D721Med (cell line): Measurements from ENCODE around the gene PHKA2.

ENCODE experiments used
- DNase-seq: peaks from one replicate; pipeline ENCODE4 v3.0.0; 2011; ENCODE audit warnings: low spot score; ENCODE audit not compliant: insufficient read length
- FAIRE-seq: peaks from 2 replicates; lab custom pipeline; 2011; peaks lifted over from hg19 to GRCh38; lab: Jason Lieb, UNC
- CTCF ChIP-seq: IDR thresholded peaks from 2 replicates; pipeline ENCODE4 v1.5.1; 2012; ENCODE audit warnings: mild to moderate bottlenecking, control low read depth; ENCODE audit not compliant: insufficient read depth; ENCODE audit errors: missing control alignments

PHKA2 gene

DNA sequence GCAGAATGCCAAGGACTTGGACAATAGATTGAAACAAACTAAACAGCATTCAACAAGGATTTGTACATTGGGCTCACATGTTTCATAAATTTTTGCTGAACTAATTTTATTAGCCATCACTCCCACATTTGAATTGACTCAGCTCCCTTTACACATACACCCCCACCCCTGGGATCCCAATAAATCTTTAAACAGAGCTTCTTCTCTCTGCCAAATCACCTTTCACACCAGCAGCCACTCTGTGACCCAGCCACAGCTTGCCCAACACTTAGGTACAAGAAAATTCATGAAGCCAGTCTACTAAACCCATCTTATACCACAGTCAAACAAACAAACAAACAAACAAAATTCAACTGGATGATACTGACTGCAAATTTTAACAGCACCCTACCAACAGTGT is 21.6 kb downstream of the PHKA2 start:
- DNase-seq = no peak
- no peak for TF ChIP-seq CTCF
- FAIRE-seq = no peak

DNA sequence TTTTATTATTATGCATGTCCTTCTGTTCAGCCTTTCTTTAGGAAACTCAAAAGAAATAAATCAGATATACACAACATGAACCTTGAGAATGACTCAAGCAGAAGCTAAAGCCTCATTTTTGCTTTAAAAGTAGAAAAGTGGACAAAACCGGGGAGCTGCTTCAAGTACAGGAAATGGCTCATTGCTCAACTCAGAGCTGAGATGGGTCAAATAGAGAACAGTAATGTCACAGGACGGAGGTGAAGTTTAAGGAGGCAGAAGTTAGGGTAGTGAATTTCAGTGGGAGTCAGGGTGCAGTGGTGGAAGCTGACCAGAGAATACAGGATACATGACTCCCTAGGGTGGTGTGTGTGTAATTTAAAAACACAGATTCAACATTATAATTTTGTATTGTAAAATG is 22.2 kb downstream of the PHKA2 start:
- FAIRE-seq (no peak), DNase-seq (no peak)
- no peak for TF ChIP-seq CTCF

- FAIRE-seq = no peak
- DNase-seq = no peak
Measured at GRCh38 chrX:18956303-18957032, 27.4 kb downstream of the PHKA2 start.

DNA sequence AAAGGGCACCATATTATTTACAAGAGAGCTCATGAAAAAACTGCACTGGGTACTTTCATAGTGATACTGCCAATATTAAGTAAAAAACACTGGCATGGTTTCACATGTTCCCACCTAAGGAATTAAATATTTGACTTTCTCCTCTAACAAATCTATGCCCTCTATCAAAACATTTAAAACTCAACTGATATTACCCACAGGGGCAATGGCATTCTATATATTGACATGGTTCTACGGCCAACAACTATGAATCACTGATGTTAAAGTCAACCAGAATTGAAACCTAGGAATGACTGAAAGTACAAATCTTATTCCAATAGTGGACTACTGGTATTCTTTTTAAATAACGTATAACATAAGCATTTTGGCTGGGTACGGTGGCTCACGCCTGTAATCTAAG is 28.2 kb downstream of the PHKA2 start:
- FAIRE-seq = no peak
- no peak for TF ChIP-seq CTCF
- no peak for DNase-seq

More at GRCh38 chrX:18956303-18957032, 27.4 kb downstream of the PHKA2 start:
- no peak for TF ChIP-seq CTCF

- DNase-seq (no peak), FAIRE-seq (no peak)
- TF ChIP-seq CTCF = peak; percentile 8
Measured at GRCh38 chrX:18951032-18951431, 32.9 kb downstream of the PHKA2 start.

- no peak for TF ChIP-seq CTCF
- FAIRE-seq (no peak), DNase-seq (no peak)
Measured at GRCh38 chrX:18949944-18950301, 34.0 kb downstream of the PHKA2 start.

DNA sequence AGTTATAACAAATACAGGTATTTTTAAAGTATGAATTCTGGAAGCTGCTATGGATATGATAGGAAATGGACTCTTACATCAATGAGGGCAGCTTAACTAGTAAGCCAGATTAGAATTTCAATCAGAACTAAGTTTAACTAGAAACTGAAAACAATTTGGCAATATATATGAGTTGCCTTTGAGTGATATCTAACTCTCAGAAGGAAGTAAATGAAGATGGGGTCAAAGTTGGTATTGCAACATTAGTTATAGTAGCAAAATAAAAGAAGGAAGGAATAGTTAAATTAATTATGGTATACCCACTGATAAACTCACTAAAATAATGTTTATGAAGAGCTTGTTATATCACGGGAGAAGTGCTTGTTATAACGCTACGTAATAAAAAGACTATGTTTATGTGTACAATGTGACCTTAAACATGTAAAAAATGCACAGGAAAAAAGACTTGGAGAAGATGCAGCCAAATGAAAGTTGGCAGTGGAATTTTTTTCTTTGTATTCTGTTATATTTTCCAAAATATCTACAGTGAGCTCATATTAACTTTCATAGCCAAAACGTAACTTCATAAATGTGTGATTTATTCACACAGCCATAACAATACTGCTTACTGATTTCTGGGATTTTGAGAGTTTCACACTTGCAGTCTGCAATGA is 34.5 kb downstream of the PHKA2 start:
- FAIRE-seq (no peak), DNase-seq (no peak)
- no peak for TF ChIP-seq CTCF
